Measurements from ENCODE around the gene CNTNAP5. TPM values are rescaled to one million over a fixed set of nuclear protein-coding genes. Genes with fewer than 3 reads are reported as not detected.

CNTNAP5 gene
- total RNA-seq, 1 donor from 2014 or later: not detected

DNA sequence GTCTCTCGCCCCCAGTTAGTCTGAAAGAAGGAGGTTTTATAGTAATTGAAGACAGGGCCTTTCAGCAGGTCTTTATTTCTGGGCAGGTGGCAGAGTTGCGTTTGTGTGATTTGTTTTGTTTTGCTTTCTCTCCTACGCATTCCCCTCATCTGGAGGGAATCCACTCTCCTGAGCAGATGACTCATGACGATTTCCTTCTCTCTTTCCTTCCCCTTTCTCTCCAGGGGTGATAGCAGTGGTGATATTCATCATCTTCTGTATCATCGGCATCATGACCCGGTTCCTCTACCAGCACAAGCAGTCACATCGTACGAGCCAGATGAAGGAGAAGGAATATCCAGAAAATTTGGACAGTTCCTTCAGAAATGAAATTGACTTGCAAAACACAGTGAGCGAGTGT lies 888.8 kb downstream of the CNTNAP5 start:
- Mint-ChIP-seq H3K4me1 (no peaks in the 10 kb centered on the region), H3K27me3 (ENCODE audit: insufficient read depth, low read depth) (no peaks in the 10 kb centered on the region), H3K4me3 (no peak overlapping the region), H3K36me3 (no peaks in the 10 kb centered on the region), H3K27ac (no peak overlapping the region), H3K9me3 (no peaks in the 10 kb centered on the region)
- H3K4me1 ChIP-seq: no peaks in the 10 kb centered on the region
- H3K4me2 ChIP-seq: no peak overlapping the region
- no peak for DNase-seq (ENCODE audit: low spot score)
- no peak overlapping the region for H3K9ac ChIP-seq
- H3K36me3 ChIP-seq: no peaks in the 10 kb centered on the region
- H3K9me3 ChIP-seq (ENCODE audit: low read depth): no peaks in the 10 kb centered on the region
- H2AFZ ChIP-seq (replicated peaks): no peak overlapping the region
- H3K27me3 ChIP-seq: no peaks in the 10 kb centered on the region
- no peak overlapping the region for H3K4me3 ChIP-seq
- no peak overlapping the region for H3K27ac ChIP-seq
- no peaks in the 10 kb centered on the region for H3K79me2 ChIP-seq (ENCODE audit: low read depth)
- no peaks in the 10 kb centered on the region for H4K20me1 ChIP-seq (ENCODE audit: low read depth)
- no peaks in the 10 kb centered on the region for H3F3A ChIP-seq (ENCODE audit: low read depth)
- no peak for TF ChIP-seq EZH2phosphoT487 (IDR thresholded peaks at IDR 0.05)
- no peak for TF ChIP-seq EZH2 (IDR thresholded peaks at IDR 0.05)

DNA sequence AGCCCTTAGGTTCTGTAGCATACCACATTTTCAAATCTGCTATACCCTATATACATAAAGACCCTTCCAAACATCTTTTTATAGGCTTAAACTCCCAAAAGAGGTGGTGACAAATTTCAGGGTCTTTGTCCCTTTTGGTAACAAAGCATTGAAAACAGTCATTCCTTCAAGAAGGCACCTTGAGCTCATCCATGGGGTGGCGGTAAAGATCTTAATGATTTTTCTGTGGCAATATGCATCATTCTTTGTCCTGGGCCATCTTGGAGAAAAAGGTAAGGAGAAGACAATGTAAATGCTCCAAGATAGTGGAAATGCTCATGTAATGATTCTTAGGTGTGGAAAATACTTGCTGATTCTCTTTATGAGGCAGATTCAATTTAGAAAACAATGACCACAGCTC lies 890.5 kb downstream of the CNTNAP5 start:
- Histone ChIP-seq H3K79me2 (ENCODE audit: low read depth) (no peaks in the 10 kb centered on the region), H3K27me3 (no peaks in the 10 kb centered on the region), H3K27ac (no peak overlapping the region), H3K9me3 (ENCODE audit: low read depth) (no peaks in the 10 kb centered on the region), H3K4me3 (no peak overlapping the region), H3K4me2 (no peak overlapping the region), H3K4me1 (no peaks in the 10 kb centered on the region), H3K36me3 (no peaks in the 10 kb centered on the region), H4K20me1 (ENCODE audit: low read depth) (no peaks in the 10 kb centered on the region), H3F3A (ENCODE audit: low read depth) (no peaks in the 10 kb centered on the region), H2AFZ (replicated peaks) (peak overlapping the region; percentile 79), H3K9ac (no peak overlapping the region)
- Mint-ChIP-seq H3K27ac (no peak overlapping the region), H3K4me1 (no peaks in the 10 kb centered on the region), H3K27me3 (ENCODE audit: insufficient read depth, low read depth) (peaks cover 2% of the 10 kb centered on the region), H3K36me3 (no peaks in the 10 kb centered on the region), H3K9me3 (no peaks in the 10 kb centered on the region), H3K4me3 (no peak overlapping the region)
- TF ChIP-seq, protein P1, sequence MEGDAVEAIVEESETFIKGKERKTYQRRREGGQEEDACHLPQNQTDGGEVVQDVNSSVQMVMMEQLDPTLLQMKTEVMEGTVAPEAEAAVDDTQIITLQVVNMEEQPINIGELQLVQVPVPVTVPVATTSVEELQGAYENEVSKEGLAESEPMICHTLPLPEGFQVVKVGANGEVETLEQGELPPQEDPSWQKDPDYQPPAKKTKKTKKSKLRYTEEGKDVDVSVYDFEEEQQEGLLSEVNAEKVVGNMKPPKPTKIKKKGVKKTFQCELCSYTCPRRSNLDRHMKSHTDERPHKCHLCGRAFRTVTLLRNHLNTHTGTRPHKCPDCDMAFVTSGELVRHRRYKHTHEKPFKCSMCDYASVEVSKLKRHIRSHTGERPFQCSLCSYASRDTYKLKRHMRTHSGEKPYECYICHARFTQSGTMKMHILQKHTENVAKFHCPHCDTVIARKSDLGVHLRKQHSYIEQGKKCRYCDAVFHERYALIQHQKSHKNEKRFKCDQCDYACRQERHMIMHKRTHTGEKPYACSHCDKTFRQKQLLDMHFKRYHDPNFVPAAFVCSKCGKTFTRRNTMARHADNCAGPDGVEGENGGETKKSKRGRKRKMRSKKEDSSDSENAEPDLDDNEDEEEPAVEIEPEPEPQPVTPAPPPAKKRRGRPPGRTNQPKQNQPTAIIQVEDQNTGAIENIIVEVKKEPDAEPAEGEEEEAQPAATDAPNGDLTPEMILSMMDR (IDR thresholded peaks at IDR 0.05): peak; percentile 18
- no peak for TF ChIP-seq EZH2phosphoT487 (IDR thresholded peaks at IDR 0.05)
- no peak for DNase-seq (ENCODE audit: low spot score)

DNA sequence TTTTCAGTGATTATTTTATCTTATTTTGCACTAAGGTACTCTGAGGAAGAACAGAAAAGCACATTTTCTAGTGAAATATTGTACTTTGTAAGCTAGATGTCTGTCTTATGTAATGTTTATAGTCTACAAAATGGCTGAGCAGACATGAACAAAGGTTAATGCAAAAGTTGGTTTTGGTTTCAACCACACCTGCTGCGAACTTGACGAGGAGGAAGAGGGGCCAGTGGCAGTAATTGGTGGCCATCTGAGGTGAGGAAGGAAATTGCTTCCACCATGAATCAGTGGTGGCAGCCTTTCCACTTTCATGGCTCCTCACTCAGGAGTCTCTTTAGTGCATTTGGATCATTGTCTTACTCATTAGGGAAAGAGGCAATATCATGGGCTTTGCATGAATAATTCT lies 894.2 kb downstream of the CNTNAP5 start:
- Histone ChIP-seq H3K36me3 (no peaks in the 10 kb centered on the region), H3K27me3 (no peaks in the 10 kb centered on the region), H3K79me2 (ENCODE audit: low read depth) (no peaks in the 10 kb centered on the region), H3K9ac (no peak overlapping the region), H3K4me3 (no peak overlapping the region), H2AFZ (replicated peaks) (no peak overlapping the region), H3K27ac (no peak overlapping the region), H3F3A (ENCODE audit: low read depth) (no peaks in the 10 kb centered on the region), H3K9me3 (ENCODE audit: low read depth) (no peaks in the 10 kb centered on the region), H3K4me1 (no peaks in the 10 kb centered on the region), H4K20me1 (ENCODE audit: low read depth) (no peaks in the 10 kb centered on the region), H3K4me2 (no peak overlapping the region)
- DNase-seq (ENCODE audit: low spot score): no peak
- no peaks in the 10 kb centered on the region for H3K4me1 Mint-ChIP-seq
- H3K9me3 Mint-ChIP-seq: no peaks in the 10 kb centered on the region
- H3K4me3 Mint-ChIP-seq: no peak overlapping the region
- H3K27me3 Mint-ChIP-seq (ENCODE audit: insufficient read depth, low read depth): peaks cover 2% of the 10 kb centered on the region
- no peaks in the 10 kb centered on the region for H3K36me3 Mint-ChIP-seq
- H3K27ac Mint-ChIP-seq: no peak overlapping the region
- no peak for TF ChIP-seq EZH2 (IDR thresholded peaks at IDR 0.05)
- no peak for TF ChIP-seq EZH2phosphoT487 (IDR thresholded peaks at IDR 0.05)
- TF ChIP-seq, protein P1 (IDR thresholded peaks at IDR 0.05): no peak

DNA sequence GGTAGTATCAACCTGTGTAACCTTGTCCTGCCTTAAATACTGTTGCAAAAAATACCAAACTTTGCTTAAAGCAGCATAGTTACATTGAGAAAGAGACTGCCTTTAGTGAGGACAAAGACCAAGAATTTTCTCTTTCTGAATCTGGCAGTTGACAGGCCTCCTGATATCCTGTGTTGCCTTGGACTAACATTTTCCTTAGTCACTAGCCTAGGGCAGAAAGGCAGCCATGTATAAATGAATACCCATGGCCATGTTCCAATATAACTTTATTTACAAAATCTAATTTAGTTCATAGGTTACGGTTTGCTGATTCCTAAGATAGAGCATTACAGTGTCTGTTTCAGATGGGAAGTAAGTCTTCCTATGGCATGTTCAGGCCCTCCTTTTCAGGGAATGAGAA lies 895.4 kb downstream of the CNTNAP5 start:
- no peaks in the 10 kb centered on the region for H3K27me3 ChIP-seq
- Mint-ChIP-seq H3K36me3 (no peaks in the 10 kb centered on the region), H3K4me1 (no peaks in the 10 kb centered on the region), H3K27me3 (ENCODE audit: insufficient read depth, low read depth) (peaks cover 2% of the 10 kb centered on the region), H3K9me3 (no peaks in the 10 kb centered on the region), H3K27ac (no peak overlapping the region), H3K4me3 (no peak overlapping the region)
- H2AFZ ChIP-seq (replicated peaks): no peak overlapping the region
- no peaks in the 10 kb centered on the region for H3K4me1 ChIP-seq
- no peak overlapping the region for H3K27ac ChIP-seq
- no peaks in the 10 kb centered on the region for H3K79me2 ChIP-seq (ENCODE audit: low read depth)
- no peaks in the 10 kb centered on the region for H3F3A ChIP-seq (ENCODE audit: low read depth)
- H3K36me3 ChIP-seq: no peaks in the 10 kb centered on the region
- H3K4me3 ChIP-seq: no peak overlapping the region
- H3K9ac ChIP-seq: no peak overlapping the region
- H3K9me3 ChIP-seq (ENCODE audit: low read depth): no peaks in the 10 kb centered on the region
- TF ChIP-seq EZH2phosphoT487 (IDR thresholded peaks at IDR 0.05) (no peak), EZH2 (IDR thresholded peaks at IDR 0.05) (no peak)
- TF ChIP-seq, protein P1 (IDR thresholded peaks at IDR 0.05): no peak
- no peak for DNase-seq (ENCODE audit: low spot score)
- no peaks in the 10 kb centered on the region for H4K20me1 ChIP-seq (ENCODE audit: low read depth)
- no peak overlapping the region for H3K4me2 ChIP-seq
